ENCODE data around the gene CALML6.

CALML6 gene

DNA sequence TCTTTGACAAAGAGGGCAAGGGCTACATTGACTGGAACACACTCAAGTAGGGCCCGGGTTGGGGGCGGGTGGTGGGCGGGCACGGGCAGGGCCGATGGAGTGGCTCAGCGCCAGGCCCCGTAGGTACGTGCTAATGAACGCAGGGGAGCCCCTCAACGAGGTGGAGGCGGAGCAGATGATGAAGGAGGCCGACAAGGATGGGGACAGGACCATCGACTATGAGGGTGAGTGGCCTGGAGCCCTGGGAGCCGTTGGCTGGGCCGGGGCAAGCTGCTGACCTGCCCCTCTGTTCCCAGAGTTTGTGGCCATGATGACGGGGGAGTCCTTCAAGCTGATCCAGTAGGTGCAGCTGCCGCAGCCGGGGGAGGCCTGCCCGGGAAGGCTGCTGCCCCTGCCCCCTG lies 1.8 kb downstream of the CALML6 start:
- Histone ChIP-seq H4K20me1 (ENCODE audit: low read depth, low read length) (no peaks in the 10 kb centered on the region), H3K4me2 (ENCODE audit: low read depth, low read length, poor library complexity, severe bottlenecking) (no peak overlapping the region), H3K9ac (ENCODE audit: low read length) (no peak overlapping the region), H3K27me3 (ENCODE audit: low read length) (no peaks in the 10 kb centered on the region), H3K27ac (ENCODE audit: low read depth, low read length) (no peak overlapping the region), H3K9me2 (replicated peaks; ENCODE audit: insufficient read depth, low read length) (no peaks in the 10 kb centered on the region), H3K4me3 (ENCODE audit: insufficient read depth, low read length, poor library complexity, severe bottlenecking) (no peak overlapping the region), H2AFZ (ENCODE audit: low read depth, low read length, severe bottlenecking) (no peak overlapping the region), H3K9me3 (ENCODE audit: insufficient read depth, low read length) (no peaks in the 10 kb centered on the region), H3K36me3 (ENCODE audit: low read length) (no peaks in the 10 kb centered on the region), H3K79me2 (ENCODE audit: insufficient read depth, low read length) (no peaks in the 10 kb centered on the region), H3F3A (ENCODE audit: insufficient read depth) (no peaks in the 10 kb centered on the region)
- TF ChIP-seq, protein P1, sequence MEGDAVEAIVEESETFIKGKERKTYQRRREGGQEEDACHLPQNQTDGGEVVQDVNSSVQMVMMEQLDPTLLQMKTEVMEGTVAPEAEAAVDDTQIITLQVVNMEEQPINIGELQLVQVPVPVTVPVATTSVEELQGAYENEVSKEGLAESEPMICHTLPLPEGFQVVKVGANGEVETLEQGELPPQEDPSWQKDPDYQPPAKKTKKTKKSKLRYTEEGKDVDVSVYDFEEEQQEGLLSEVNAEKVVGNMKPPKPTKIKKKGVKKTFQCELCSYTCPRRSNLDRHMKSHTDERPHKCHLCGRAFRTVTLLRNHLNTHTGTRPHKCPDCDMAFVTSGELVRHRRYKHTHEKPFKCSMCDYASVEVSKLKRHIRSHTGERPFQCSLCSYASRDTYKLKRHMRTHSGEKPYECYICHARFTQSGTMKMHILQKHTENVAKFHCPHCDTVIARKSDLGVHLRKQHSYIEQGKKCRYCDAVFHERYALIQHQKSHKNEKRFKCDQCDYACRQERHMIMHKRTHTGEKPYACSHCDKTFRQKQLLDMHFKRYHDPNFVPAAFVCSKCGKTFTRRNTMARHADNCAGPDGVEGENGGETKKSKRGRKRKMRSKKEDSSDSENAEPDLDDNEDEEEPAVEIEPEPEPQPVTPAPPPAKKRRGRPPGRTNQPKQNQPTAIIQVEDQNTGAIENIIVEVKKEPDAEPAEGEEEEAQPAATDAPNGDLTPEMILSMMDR (IDR thresholded peaks at IDR 0.05; ENCODE audit: insufficient read depth, low read length, poor library complexity, severe bottlenecking) = no peak
- no peak for TF ChIP-seq EZH2phosphoT487 (conservative IDR thresholded peaks at IDR 0.05; ENCODE audit: low read length)

DNA sequence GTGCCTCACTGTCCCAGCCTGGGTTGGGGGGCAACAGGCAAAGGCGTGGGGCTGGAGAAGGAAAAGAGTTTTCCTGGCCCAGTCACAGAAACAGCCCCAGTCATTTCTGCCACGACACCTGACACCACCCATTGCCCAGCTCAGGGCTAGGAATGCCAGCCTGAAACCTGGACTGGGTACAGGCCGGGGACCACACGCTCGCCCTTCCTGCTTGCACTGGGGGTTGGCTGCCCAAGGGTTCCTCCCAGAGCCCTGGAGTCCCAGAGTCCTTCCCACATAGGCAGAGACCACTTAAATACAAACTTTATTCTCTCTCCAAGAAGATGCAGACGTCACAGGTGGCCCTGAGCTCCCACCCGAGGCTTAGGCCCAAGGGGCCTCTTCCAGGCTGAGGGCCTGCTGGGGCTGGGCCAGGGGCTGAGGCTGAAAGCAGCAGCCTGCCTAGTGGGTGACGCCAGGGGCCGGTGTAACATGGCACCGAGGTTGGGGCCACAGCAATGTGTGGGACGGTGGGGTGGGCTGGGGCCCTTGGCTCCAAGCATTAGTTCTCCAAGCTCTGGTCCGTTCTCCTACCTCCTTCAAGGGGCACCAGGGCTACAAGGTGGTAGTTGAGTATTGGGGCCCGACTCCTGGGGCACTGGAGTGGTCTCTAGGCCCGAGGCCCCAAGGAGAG lies 2.4 kb downstream of the CALML6 start:
- no peaks in the 10 kb centered on the region for H3K9me3 ChIP-seq (ENCODE audit: insufficient read depth, low read length)
- H3K27me3 ChIP-seq (ENCODE audit: low read length) = no peaks in the 10 kb centered on the region
- H3K9ac ChIP-seq (ENCODE audit: low read length) = no peak overlapping the region
- H3K36me3 ChIP-seq (ENCODE audit: low read length) = no peaks in the 10 kb centered on the region
- H3F3A ChIP-seq (ENCODE audit: insufficient read depth) = no peaks in the 10 kb centered on the region
- H3K79me2 ChIP-seq (ENCODE audit: insufficient read depth, low read length) = no peaks in the 10 kb centered on the region
- no peak overlapping the region for H2AFZ ChIP-seq (ENCODE audit: low read depth, low read length, severe bottlenecking)
- H3K4me2 ChIP-seq (ENCODE audit: low read depth, low read length, poor library complexity, severe bottlenecking) = no peak overlapping the region
- no peak overlapping the region for H3K27ac ChIP-seq (ENCODE audit: low read depth, low read length)
- H4K20me1 ChIP-seq (ENCODE audit: low read depth, low read length) = no peaks in the 10 kb centered on the region
- H3K4me3 ChIP-seq (ENCODE audit: insufficient read depth, low read length, poor library complexity, severe bottlenecking) = no peak overlapping the region
- no peak for TF ChIP-seq EZH2phosphoT487 (conservative IDR thresholded peaks at IDR 0.05; ENCODE audit: low read length)
- TF ChIP-seq, protein P1 (IDR thresholded peaks at IDR 0.05; ENCODE audit: insufficient read depth, low read length, poor library complexity, severe bottlenecking) = no peak
- no peaks in the 10 kb centered on the region for H3K9me2 ChIP-seq (replicated peaks; ENCODE audit: insufficient read depth, low read length)

DNA sequence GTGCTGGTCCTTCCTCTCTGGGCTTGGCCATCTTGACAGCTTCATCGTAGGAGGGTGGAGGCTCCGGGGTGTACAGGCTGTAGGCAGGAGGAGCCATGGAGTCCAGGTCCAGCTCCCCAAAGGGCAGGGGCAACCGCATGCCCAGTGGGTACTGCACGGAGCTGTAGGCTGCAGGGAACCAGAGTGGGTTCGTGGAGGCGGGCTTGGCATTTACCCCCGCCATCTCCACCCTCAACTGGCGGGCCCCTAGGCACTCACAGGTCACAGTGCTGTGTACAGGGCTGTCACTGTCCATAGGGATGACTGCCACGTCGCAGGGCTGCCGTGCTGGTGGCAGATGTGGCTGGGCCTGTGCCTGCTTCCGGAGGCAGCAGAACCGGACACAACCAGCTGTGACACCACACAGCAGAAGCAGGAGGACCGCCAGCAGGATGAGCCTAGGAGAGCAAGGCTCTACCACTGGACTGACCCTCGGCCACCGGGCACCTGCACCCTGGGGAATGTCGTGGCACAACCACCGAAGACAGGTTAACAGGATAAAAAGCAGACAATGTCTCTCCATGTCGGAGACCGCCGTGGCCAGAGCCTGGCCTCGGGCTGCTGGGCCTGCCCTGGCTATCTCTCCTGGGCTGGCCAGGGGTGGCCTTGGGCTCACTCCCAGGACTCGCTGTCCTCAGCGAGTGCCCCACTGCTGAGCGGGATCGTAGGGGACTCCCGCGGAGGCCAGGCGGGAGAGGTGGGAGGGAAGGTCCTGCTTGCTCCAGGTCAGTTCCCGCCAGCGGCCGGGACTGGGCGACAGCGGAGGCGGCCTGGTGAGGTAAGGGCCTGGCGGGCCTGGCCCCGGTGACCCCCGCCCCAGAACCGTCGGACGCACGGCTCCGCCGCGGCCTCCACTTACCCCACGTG lies 3.2 kb downstream of the CALML6 start:
- TF ChIP-seq, protein P1 (IDR thresholded peaks at IDR 0.05; ENCODE audit: insufficient read depth, low read length, poor library complexity, severe bottlenecking) = no peak
- no peak for TF ChIP-seq EZH2phosphoT487 (conservative IDR thresholded peaks at IDR 0.05; ENCODE audit: low read length)
- Histone ChIP-seq H3K4me3 (ENCODE audit: insufficient read depth, low read length, poor library complexity, severe bottlenecking) (peak overlapping the region; percentile 40), H3K9me3 (ENCODE audit: insufficient read depth, low read length) (no peaks in the 10 kb centered on the region), H2AFZ (ENCODE audit: low read depth, low read length, severe bottlenecking) (no peak overlapping the region), H3K9ac (ENCODE audit: low read length) (peak overlapping the region; percentile 23; the same call in 1 of the 2 replicates), H4K20me1 (ENCODE audit: low read depth, low read length) (no peaks in the 10 kb centered on the region), H3K27me3 (ENCODE audit: low read length) (no peaks in the 10 kb centered on the region), H3K27ac (ENCODE audit: low read depth, low read length) (no peak overlapping the region), H3K79me2 (ENCODE audit: insufficient read depth, low read length) (no peaks in the 10 kb centered on the region), H3F3A (ENCODE audit: insufficient read depth) (no peaks in the 10 kb centered on the region), H3K36me3 (ENCODE audit: low read length) (no peaks in the 10 kb centered on the region), H3K4me2 (ENCODE audit: low read depth, low read length, poor library complexity, severe bottlenecking) (peak overlapping the region; percentile 52), H3K9me2 (replicated peaks; ENCODE audit: insufficient read depth, low read length) (no peaks in the 10 kb centered on the region)
